Measurements from ENCODE around the gene LYPD3.

GRCh38 chr19:43437712-43438111 lies 27.7 kb downstream of the LYPD3 start:
- TF ChIP-seq REST (IDR thresholded peaks at IDR 0.05; ENCODE audit: insufficient read depth in 1 of 2, low read depth in 2 of 2, low read length in 2 of 2) (no peak), POLR2AphosphoS5 (IDR thresholded peaks at IDR 0.05; ENCODE audit: low read depth, low read length) (no peak), SIN3A (IDR thresholded peaks at IDR 0.05; ENCODE audit: borderline replicate concordance, insufficient read depth, low read length) (no peak), FOXP2 (optimal IDR thresholded peaks at IDR 0.05; ENCODE audit: borderline replicate concordance, extremely low read depth, extremely low read length, insufficient read depth) (no peak), TAF1 (IDR thresholded peaks at IDR 0.05; ENCODE audit: borderline replicate concordance, insufficient read depth, low read length) (no peak)

All from PFSK-1 (cell line).